Measurements from ENCODE around the gene HOXD10. TPM values are rescaled to one million over a fixed set of nuclear protein-coding genes. Genes with fewer than 3 reads are reported as not detected.

Gene HOXD10
- polyA plus RNA-seq (2011; rRNA removed), result not detected in 2 replicates
- polyA minus RNA-seq (2011; rRNA and poly(A)+ RNA removed), result not detected in 2 replicates

DNA sequence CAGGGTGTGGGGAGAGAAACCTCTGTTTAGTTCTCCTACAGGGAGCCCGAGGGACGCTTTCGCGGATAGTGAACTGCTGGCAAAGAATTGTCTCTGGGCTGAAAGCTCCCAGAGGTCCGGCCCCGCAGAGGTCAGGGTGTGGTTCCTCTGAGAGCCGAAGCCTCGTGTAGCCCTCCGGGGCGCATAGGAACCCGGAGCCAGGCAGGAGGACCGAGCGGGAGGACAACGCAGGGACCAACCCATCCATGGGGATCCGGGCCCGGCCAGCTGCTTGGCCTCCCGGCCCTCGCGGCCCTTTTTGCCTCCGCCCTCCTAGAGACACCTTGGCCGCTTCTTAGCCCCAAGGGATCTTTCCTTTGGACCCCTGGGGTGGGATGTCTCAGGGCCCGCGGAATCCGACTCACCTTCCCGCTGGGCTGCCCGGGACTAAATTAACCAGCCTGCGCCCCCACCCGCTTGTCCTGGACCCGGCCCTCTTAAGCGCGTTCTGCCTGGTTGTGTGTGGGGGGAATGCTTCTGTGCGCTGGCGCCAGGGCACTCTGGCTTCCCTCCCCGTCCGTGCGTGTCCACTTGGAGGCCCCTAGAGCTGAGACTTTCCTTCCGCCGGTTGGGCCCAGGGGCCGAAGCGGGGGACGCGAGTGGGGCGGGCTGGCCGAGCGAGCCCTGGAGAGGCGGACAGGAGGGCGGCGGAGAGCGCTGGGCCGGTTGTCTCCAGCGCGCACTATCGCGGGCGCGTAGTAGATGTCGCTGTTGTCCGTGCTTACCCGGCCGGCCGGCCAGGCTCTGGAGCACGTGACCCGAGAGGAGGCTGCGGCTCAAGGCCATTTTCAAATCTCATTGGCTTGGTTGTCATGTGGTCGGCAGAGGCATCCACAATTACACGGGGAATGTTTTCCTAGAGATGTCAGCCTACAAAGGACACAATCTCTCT, at the start of gene HOXD10:
TSS of gene HOXD10 (plus strand) at position 896 of the 931 bp plus-strand sequence. CDS start 56 bp downstream, outside the sequence.
- TF ChIP-seq CTCF (IDR thresholded peaks at IDR 0.05; ENCODE audit: low read depth, low read length), result no peak
- H3K27me3 ChIP-seq (ENCODE audit: control insufficient read depth, insufficient read depth, low read length), result peaks cover 97% of the 10 kb centered on the region
- no peak for DNase-seq (ENCODE audit: low read depth, low spot score)

DNA sequence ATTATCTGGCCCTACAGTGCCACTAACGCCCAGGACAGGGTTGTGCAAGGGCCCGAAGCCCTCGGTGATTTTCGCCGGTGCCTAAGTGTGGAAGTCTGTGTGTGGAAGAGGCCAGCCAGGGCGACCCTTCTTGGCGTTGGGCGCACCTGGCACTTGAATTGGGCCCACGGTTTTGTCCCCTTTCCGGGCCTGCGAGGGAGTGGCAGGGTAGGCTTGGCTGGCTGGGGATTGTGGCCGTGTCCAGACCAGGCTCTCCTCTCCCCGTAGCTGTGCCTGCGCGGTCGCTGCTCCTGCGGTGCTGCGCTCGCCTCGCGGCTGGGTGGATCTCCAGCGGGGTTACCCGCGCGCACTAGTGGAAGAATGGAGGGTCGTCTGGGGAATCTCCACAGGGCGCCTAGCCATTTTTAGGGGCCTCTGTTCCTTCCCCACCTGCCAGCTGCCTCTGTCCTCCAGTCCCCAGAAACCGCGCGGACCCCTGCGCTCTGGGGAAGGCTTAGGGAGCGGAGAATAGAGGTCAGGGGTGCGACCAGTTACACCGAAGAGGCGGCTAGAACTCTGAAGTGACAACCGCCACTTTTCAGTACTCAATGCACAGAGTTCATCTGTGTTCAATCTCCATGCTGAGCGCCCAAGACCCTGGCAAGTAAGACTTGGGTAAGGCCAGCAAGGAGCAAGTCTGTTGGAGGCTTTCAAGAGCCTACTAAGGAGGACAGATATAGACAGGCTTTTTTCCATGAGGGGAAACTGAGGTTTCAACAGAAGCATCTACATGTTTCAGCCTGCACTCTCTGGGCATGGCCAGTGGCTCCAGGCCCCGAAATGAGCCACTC, 48.8 kb upstream of the HOXD10 start:
- Histone ChIP-seq H3K27ac (ENCODE audit: low read depth, low read length) (no peak overlapping the region), H3K9me3 (ENCODE audit: control insufficient read depth, insufficient read depth, low read length) (peaks cover 3% of the 10 kb centered on the region; the same call in 1 of the 2 replicates), H3K27me3 (ENCODE audit: control insufficient read depth, insufficient read depth, low read length) (peaks cover 62% of the 10 kb centered on the region), H3K4me3 (ENCODE audit: low read depth, low read length) (no peak overlapping the region)
- no peak for TF ChIP-seq CTCF (IDR thresholded peaks at IDR 0.05; ENCODE audit: low read depth, low read length)
- DNase-seq (ENCODE audit: low read depth, low spot score), result no peak
- ChIA-PET POLR2A (no interaction called here), CTCF (no interaction called here)

More for the DNA sequence above, at the start of gene HOXD10:
- Histone ChIP-seq H3K9me3 (ENCODE audit: control insufficient read depth, insufficient read depth, low read length) (peaks cover 24% of the 10 kb centered on the region), H3K4me3 (ENCODE audit: low read depth, low read length) (no peak within 1 kb of the TSS), H3K27ac (ENCODE audit: low read depth, low read length) (no peak within 1 kb of the TSS)
- ChIA-PET POLR2A (no interaction called here), CTCF (interaction anchor here (1.0 kb wide), 1 partner anchor 11 kb away, joined by 3 read pairs; no protein-coding TSS in a partner anchor)

DNA sequence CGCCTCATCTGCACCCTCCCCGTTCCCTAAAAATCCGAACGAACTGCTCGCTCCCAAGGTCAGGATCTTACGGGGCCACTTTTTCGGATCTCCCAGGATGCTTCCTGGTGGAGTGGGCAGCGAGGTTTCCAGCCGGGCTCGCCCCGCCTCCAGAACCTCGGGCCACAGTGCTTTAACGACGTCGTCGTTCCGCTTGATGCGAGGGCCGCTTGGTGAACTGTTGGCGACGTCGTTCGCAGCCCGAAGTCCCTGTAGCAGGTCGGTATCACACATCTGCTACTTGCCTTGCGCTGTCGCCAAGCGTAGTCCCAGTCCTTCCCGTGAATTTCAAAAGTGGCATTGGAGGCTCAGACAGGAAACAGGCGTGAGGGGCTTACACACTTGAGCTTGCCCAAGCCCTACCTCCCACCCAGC, 48.2 kb upstream of the HOXD10 start:
- CTCF ChIA-PET, result no interaction called here
- Histone ChIP-seq H3K27ac (ENCODE audit: low read depth, low read length) (no peak overlapping the region), H3K9me3 (ENCODE audit: control insufficient read depth, insufficient read depth, low read length) (peaks cover 3% of the 10 kb centered on the region; the same call in 1 of the 2 replicates), H3K4me3 (ENCODE audit: low read depth, low read length) (no peak overlapping the region), H3K27me3 (ENCODE audit: control insufficient read depth, insufficient read depth, low read length) (peaks cover 68% of the 10 kb centered on the region)
- POLR2A ChIA-PET, result no interaction called here
- no peak for DNase-seq (ENCODE audit: low read depth, low spot score)
- no peak for TF ChIP-seq CTCF (IDR thresholded peaks at IDR 0.05; ENCODE audit: low read depth, low read length)

- Histone ChIP-seq H3K9me3 (ENCODE audit: control insufficient read depth, insufficient read depth, low read length) (peaks cover 3% of the 10 kb centered on the region; the same call in 1 of the 2 replicates), H3K27ac (ENCODE audit: low read depth, low read length) (no peak overlapping the region), H3K27me3 (ENCODE audit: control insufficient read depth, insufficient read depth, low read length) (peaks cover 91% of the 10 kb centered on the region), H3K4me3 (ENCODE audit: low read depth, low read length) (no peak overlapping the region)
- ChIA-PET POLR2A (no interaction called here), CTCF (interaction anchor here (0.8 kb wide), 1 partner anchor 10 kb away, joined by 4 read pairs; no protein-coding TSS in a partner anchor)
- DNase-seq (ENCODE audit: low read depth, low spot score), result no peak
- TF ChIP-seq CTCF (IDR thresholded peaks at IDR 0.05; ENCODE audit: low read depth, low read length), result no peak
Observed at GRCh38 chr2:176071330-176072291, 45.0 kb upstream of the HOXD10 start.
